Left renal pelvis (tissue), 4 donors: Measurements from ENCODE around the gene CDKL5. TPM values are rescaled to one million over a fixed set of nuclear protein-coding genes. Genes with fewer than 3 reads are reported as not detected.
"Not testable (repeated sequence)": the region's sequence is repeated elsewhere in the genome, so short reads cannot be mapped to it uniquely, and the experiment has no call there.

ENCODE experiments used
- DNase-seq, 4 donors: peaks; one replicate each; pipeline ENCODE4 v3.0.0-alpha.2; 2013; ENCODE audit warnings: low read depth in 4 of 4, low spot score in 3 of 4
- polyA plus RNA-seq, 4 donors: library from polyadenylated mRNA; unstranded; fragments of 120-200 nt; gene quantifications; one replicate each; pipeline ENCODE4 v1.2.1, GENCODE V29; 2013; ENCODE audit not compliant: insufficient read length in 4 of 4

CDKL5 gene
- 10 to 100 TPM; 13.5 to 17.0 (median 16.2) TPM for polyA plus RNA-seq

- peak; percentile 87 to 92 (median 88) for DNase-seq
Observed at GRCh38 chrX:18425199-18426003, at the start of gene CDKL5. Gene CDKL5, plus strand, starts transcription at chrX:18425608. Its CDS starts 81,489 bp downstream, at chrX:18507097.

GRCh38 chrX:18377796-18378195 lies 47.6 kb upstream of the CDKL5 start:
- DNase-seq: no peak

- DNase-seq: no peak
Observed at GRCh38 chrX:18389966-18390365, 35.4 kb upstream of the CDKL5 start.

- peak in 1 of 4 donors; percentile 25 for DNase-seq
Observed at GRCh38 chrX:18390941-18391538, 34.4 kb upstream of the CDKL5 start.

GRCh38 chrX:18394477-18394876 lies 30.9 kb upstream of the CDKL5 start:
- no peak for DNase-seq

- DNase-seq: no peak
Observed at GRCh38 chrX:18401848-18402213, 23.6 kb upstream of the CDKL5 start.

GRCh38 chrX:18406531-18407266 lies 18.7 kb upstream of the CDKL5 start:
- DNase-seq: no peak

- no peak for DNase-seq
Observed at GRCh38 chrX:18410038-18410437, 15.4 kb upstream of the CDKL5 start.

GRCh38 chrX:18415386-18415785 lies 10.0 kb upstream of the CDKL5 start:
- no peak for DNase-seq

- no peak for DNase-seq
Observed at GRCh38 chrX:18422325-18422724, 3.1 kb upstream of the CDKL5 start.

- DNase-seq: no peak
Observed at GRCh38 chrX:18422886-18423285, 2.5 kb upstream of the CDKL5 start.

GRCh38 chrX:18424482-18425198 lies 768 bp upstream of the CDKL5 start:
- DNase-seq: peak in 1 of 4 donors; percentile 29

- DNase-seq: no peak
Observed at GRCh38 chrX:18426004-18426320, 554 bp downstream of the CDKL5 start.

GRCh38 chrX:18428006-18428405 lies 2.6 kb downstream of the CDKL5 start:
- DNase-seq: no peak

GRCh38 chrX:18433288-18433687 lies 7.9 kb downstream of the CDKL5 start:
- DNase-seq: not testable (repeated sequence)

- DNase-seq: no peak
Observed at GRCh38 chrX:18434896-18435295, 9.5 kb downstream of the CDKL5 start.

GRCh38 chrX:18436017-18436416 lies 10.6 kb downstream of the CDKL5 start:
- no peak for DNase-seq

- DNase-seq: no peak
Observed at GRCh38 chrX:18440835-18441234, 15.4 kb downstream of the CDKL5 start.

GRCh38 chrX:18441780-18442367 lies 16.5 kb downstream of the CDKL5 start:
- no peak for DNase-seq

- no peak for DNase-seq
Observed at GRCh38 chrX:18448416-18448815, 23.0 kb downstream of the CDKL5 start.

GRCh38 chrX:18449236-18449635 lies 23.8 kb downstream of the CDKL5 start:
- DNase-seq: no peak
